Liver (tissue), 9 donors: ENCODE results near the gene ADGRF1. TPM values are rescaled to one million over a fixed set of nuclear protein-coding genes. Genes with fewer than 3 reads are reported as not detected.

Experiments
- DNase-seq: peaks from one replicate; pipeline ENCODE4 v3.0.0-alpha.2; 2017; ENCODE audit warnings: low spot score
- H3K27ac ChIP-seq, 2 donors: one replicate each; pipeline ENCODE4 v1.7.0; 2013; ENCODE audit warnings: inconsistent platforms in 2 of 2, low read length in 2 of 2, control low read depth in 1 of 2, low read depth in 1 of 2, mild to moderate bottlenecking in 1 of 2
- H3K27me3 ChIP-seq, 4 donors: one replicate each; pipeline versions ENCODE4 v1.6.1 to v1.7.0; 2013; ENCODE audit warnings: low read length in 3 of 4, inconsistent platforms in 1 of 4, mild to moderate bottlenecking in 1 of 4, moderate library complexity in 1 of 4; ENCODE audit not compliant: control insufficient read depth in 4 of 4, insufficient read depth in 4 of 4
- H3K36me3 ChIP-seq, 4 donors: one replicate each; pipeline versions ENCODE4 v1.6.1 to v1.7.0; 2013; ENCODE audit warnings: low read length in 3 of 4, mild to moderate bottlenecking in 3 of 4, low read depth in 1 of 4, moderate library complexity in 1 of 4; ENCODE audit not compliant: control insufficient read depth in 4 of 4, insufficient read depth in 3 of 4
- H3K4me1 ChIP-seq, 4 donors: one replicate each; pipeline versions ENCODE4 v1.6.1 to v1.7.0; 2013; ENCODE audit warnings: low read length in 3 of 4, mild to moderate bottlenecking in 3 of 4, moderate library complexity in 1 of 4; ENCODE audit not compliant: control insufficient read depth in 4 of 4, insufficient read depth in 4 of 4
- H3K4me3 ChIP-seq, 3 donors: one replicate each; pipeline versions ENCODE4 v1.6.1 to v1.7.0; 2013; ENCODE audit warnings: low read length in 3 of 3, control low read depth in 1 of 3, low read depth in 1 of 3, mild to moderate bottlenecking in 1 of 3
- H3K9ac ChIP-seq, 2 donors: one replicate each; pipeline ENCODE4 v1.7.0; 2013; ENCODE audit warnings: low read length in 2 of 2, mild to moderate bottlenecking in 2 of 2, moderate library complexity in 2 of 2, control low read depth in 1 of 2, low read depth in 1 of 2
- H3K9me3 ChIP-seq, 4 donors: one replicate each; pipeline versions ENCODE4 v1.6.1 to v1.7.0; 2013; ENCODE audit warnings: low read length in 3 of 4; ENCODE audit not compliant: control insufficient read depth in 4 of 4
- ATF3 ChIP-seq: IDR thresholded peaks from 2 replicates; pipeline ENCODE4 v1.6.1; 2016; ENCODE audit warnings: antibody characterized with exemption
- CTCF ChIP-seq: fragments of 150-350 bp; IDR thresholded peaks from 2 replicates; pipeline ENCODE4 v1.5.1; 2017; ENCODE audit warnings: improper control_type of control experiment, low read depth, low read length; ENCODE audit not compliant: missing input control
- EGR1 ChIP-seq, 2 donors: IDR thresholded peaks; 2 replicates each; pipeline ENCODE4 v1.6.1; 2016 to 2018; ENCODE audit warnings: antibody characterized with exemption in 2 of 2, low read depth in 2 of 2
- FOXA1 ChIP-seq: IDR thresholded peaks from 2 replicates; pipeline ENCODE4 v1.6.1; 2016; ENCODE audit warnings: antibody characterized with exemption
- FOXA2 ChIP-seq: IDR thresholded peaks from 2 replicates; pipeline ENCODE4 v1.6.1; 2016; ENCODE audit warnings: antibody characterized with exemption
- GABPA ChIP-seq, 2 donors: IDR thresholded peaks in 1 of 2; conservative IDR thresholded peaks in 1 of 2; 2 replicates each; pipeline ENCODE4 v1.6.1; 2016; ENCODE audit warnings: antibody characterized with exemption in 2 of 2, mild to moderate bottlenecking in 1 of 2, moderate library complexity in 1 of 2
- HNF4A ChIP-seq, 2 donors: conservative IDR thresholded peaks; 2 replicates each; pipeline ENCODE4 v1.6.1; 2016; ENCODE audit warnings: antibody characterized with exemption in 2 of 2, mild to moderate bottlenecking in 2 of 2
- HNF4G ChIP-seq: IDR thresholded peaks from 2 replicates; pipeline ENCODE4 v1.6.1; 2016; ENCODE audit warnings: antibody characterized with exemption
- JUND ChIP-seq, 2 donors: IDR thresholded peaks; 2 replicates each; pipeline ENCODE4 v1.6.1; 2016; ENCODE audit warnings: antibody characterized with exemption in 2 of 2
- NR2F2 ChIP-seq: IDR thresholded peaks from 2 replicates; pipeline ENCODE4 v1.6.1; 2016; ENCODE audit warnings: antibody characterized with exemption
- RAD21 ChIP-seq, 2 donors: IDR thresholded peaks; 2 replicates each; pipeline ENCODE4 v1.6.1; 2016; ENCODE audit warnings: antibody characterized with exemption in 2 of 2, mild to moderate bottlenecking in 2 of 2
- REST ChIP-seq: IDR thresholded peaks from 2 replicates; pipeline ENCODE4 v1.6.1; 2016; ENCODE audit warnings: antibody characterized with exemption, mild to moderate bottlenecking
- RXRA ChIP-seq, 2 donors: IDR thresholded peaks; 2 replicates each; pipeline ENCODE4 v1.6.1; 2017 to 2018; ENCODE audit warnings: antibody characterized with exemption in 2 of 2, mild to moderate bottlenecking in 1 of 2
- SP1 ChIP-seq: IDR thresholded peaks from 2 replicates; pipeline ENCODE4 v1.6.1; 2018; ENCODE audit warnings: antibody characterized with exemption, mild to moderate bottlenecking
- TAF1 ChIP-seq: conservative IDR thresholded peaks from 2 replicates; pipeline ENCODE4 v1.6.1; 2016; ENCODE audit warnings: antibody characterized with exemption, mild to moderate bottlenecking
- YY1 ChIP-seq: IDR thresholded peaks from 2 replicates; pipeline ENCODE4 v1.6.1; 2016; ENCODE audit warnings: antibody characterized with exemption, mild to moderate bottlenecking
- WGBS: extraction: QIAGEN DNeasy Blood & Tissue Kit; methylation state at CpG from one replicate; pipeline ENCODE4 v1.1.7; 2013; 5-methylcytosine and 5-hydroxymethylcytosine counted together
- polyA plus RNA-seq, 2 donors: library from polyadenylated mRNA; stranded (reverse) in 1 of 2; unstranded in 1 of 2; fragments of 200-250 nt in 1 of 2; fragments of >200 nt in 1 of 2; fragmentation: Nextera tagmentation in 1 of 2; extraction: Ambion mirVana in 1 of 2; gene quantifications; one replicate each; pipeline versions ENCODE4 v1.2.1 to v1.2.3, GENCODE V29; 2013 to 2015
- total RNA-seq, 2 donors: library from RNA; depleted of rRNA; stranded (reverse); fragments of >200 nt; gene quantifications; one replicate each; pipeline ENCODE4 v1.2.3, GENCODE V29; 2014
- TF ChIP-seq, protein P1 (sequence below): IDR thresholded peaks from 2 replicates; pipeline ENCODE4 v1.6.1; 2016; ENCODE audit warnings: antibody characterized with exemption
- donor health status: healthy.
- donor health status: healthy.
- donor health status: healthy.
- donor health status: healthy.
- donor health status: healthy.

The ADGRF1 gene
- total and polyA plus RNA-seq, 4 donors = 0.01 TPM; not detected in 3

GRCh38 chr6:47066418-47066817 is 24.3 kb upstream of the ADGRF1 start:
- Histone ChIP-seq H3K4me3 (no peak overlapping the region), H3K9ac (no peak overlapping the region), H3K27me3 (no peaks in the 10 kb centered on the region), H3K27ac (no peak overlapping the region), H3K4me1 (no peaks in the 10 kb centered on the region), H3K36me3 (no peaks in the 10 kb centered on the region), H3K9me3 (peaks cover 0 to 4% (median 1%) of the 10 kb centered on the region in 4 donors)
- WGBS = 86% methylated on average over 1 of the region's 1 CpG
- no peak for DNase-seq
- TF ChIP-seq SP1 (no peak), FOXA2 (no peak), CTCF (no peak), TAF1 (no peak), REST (no peak), RAD21 (IDR thresholded peaks at IDR 0.05) (no peak), YY1 (no peak)

GRCh38 chr6:47064274-47064673 is 22.1 kb upstream of the ADGRF1 start:
- no peaks in the 10 kb centered on the region for H3K27me3 ChIP-seq
- no peaks in the 10 kb centered on the region for H3K4me1 ChIP-seq
- no peak overlapping the region for H3K27ac ChIP-seq
- peaks cover 0 to 4% (median 1%) of the 10 kb centered on the region in 4 donors for H3K9me3 ChIP-seq
- H3K9ac ChIP-seq = no peak overlapping the region
- TF ChIP-seq REST (no peak), HNF4A (conservative IDR thresholded peaks at IDR 0.05) (no peak), JUND (IDR thresholded peaks at IDR 0.05) (no peak), FOXA2 (no peak), RAD21 (IDR thresholded peaks at IDR 0.05) (no peak), HNF4G (no peak), EGR1 (IDR thresholded peaks at IDR 0.05; ENCODE audit: low read depth in 2 of 2) (no peak), CTCF (no peak), RXRA (IDR thresholded peaks at IDR 0.05) (no peak), FOXA1 (no peak), ATF3 (no peak), GABPA (IDR thresholded peaks at IDR 0.05 in 1 of 2, conservative IDR thresholded peaks at IDR 0.05 in 1 of 2) (no peak), SP1 (no peak), TAF1 (no peak), NR2F2 (no peak), YY1 (no peak)
- TF ChIP-seq, protein P1, sequence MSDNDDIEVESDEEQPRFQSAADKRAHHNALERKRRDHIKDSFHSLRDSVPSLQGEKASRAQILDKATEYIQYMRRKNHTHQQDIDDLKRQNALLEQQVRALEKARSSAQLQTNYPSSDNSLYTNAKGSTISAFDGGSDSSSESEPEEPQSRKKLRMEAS = no peak
- H3K36me3 ChIP-seq = no peaks in the 10 kb centered on the region
- DNase-seq = no peak
- 89% methylated on average over 2 of the region's 2 CpGs for WGBS
- H3K4me3 ChIP-seq = no peak overlapping the region
